ENCODE results near the gene CALM3. TPM values are rescaled to one million over a fixed set of nuclear protein-coding genes. Genes with fewer than 3 reads are reported as not detected.
A peak's percentile ranks its signal among the peaks of the same experiment; 100 is the strongest.

Gene CALM3
- total RNA-seq, 1 experiment from 2014 or later, result 182 TPM

GRCh38 chr19:46574533-46574932, 26.6 kb upstream of the CALM3 start:
- no TSS peak for BruUV-seq (replicated peaks)
- peaks cover 2% of the 10 kb centered on the region for H3K9me3 Mint-ChIP-seq (ENCODE audit: low read depth, unreplicated experiment)
- H3K27me3 Mint-ChIP-seq (ENCODE audit: unreplicated experiment), result peaks cover 56% of the 10 kb centered on the region
- no peak overlapping the region for H3K4me3 Mint-ChIP-seq (ENCODE audit: low read depth, unreplicated experiment)
- no peak for DNase-seq
- peaks cover 9% of the 10 kb centered on the region for H3K4me1 Mint-ChIP-seq (ENCODE audit: low read depth, unreplicated experiment)
- TF ChIP-seq, protein P1, sequence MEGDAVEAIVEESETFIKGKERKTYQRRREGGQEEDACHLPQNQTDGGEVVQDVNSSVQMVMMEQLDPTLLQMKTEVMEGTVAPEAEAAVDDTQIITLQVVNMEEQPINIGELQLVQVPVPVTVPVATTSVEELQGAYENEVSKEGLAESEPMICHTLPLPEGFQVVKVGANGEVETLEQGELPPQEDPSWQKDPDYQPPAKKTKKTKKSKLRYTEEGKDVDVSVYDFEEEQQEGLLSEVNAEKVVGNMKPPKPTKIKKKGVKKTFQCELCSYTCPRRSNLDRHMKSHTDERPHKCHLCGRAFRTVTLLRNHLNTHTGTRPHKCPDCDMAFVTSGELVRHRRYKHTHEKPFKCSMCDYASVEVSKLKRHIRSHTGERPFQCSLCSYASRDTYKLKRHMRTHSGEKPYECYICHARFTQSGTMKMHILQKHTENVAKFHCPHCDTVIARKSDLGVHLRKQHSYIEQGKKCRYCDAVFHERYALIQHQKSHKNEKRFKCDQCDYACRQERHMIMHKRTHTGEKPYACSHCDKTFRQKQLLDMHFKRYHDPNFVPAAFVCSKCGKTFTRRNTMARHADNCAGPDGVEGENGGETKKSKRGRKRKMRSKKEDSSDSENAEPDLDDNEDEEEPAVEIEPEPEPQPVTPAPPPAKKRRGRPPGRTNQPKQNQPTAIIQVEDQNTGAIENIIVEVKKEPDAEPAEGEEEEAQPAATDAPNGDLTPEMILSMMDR (IDR thresholded peaks at IDR 0.05; ENCODE audit: unreplicated experiment), result no peak
- H3K27ac Mint-ChIP-seq (ENCODE audit: unreplicated experiment), result no peak overlapping the region
- intact Hi-C loops (cut with micrococcal nuclease; ENCODE audit: unreplicated experiment), result no loop called here
- H3K36me3 Mint-ChIP-seq (ENCODE audit: insufficient read depth, unreplicated experiment), result no peaks in the 10 kb centered on the region
- CTCF ChIA-PET, result no interaction called here

- Mint-ChIP-seq H3K27me3 (ENCODE audit: unreplicated experiment) (peaks cover 47% of the 10 kb centered on the region), H3K9me3 (ENCODE audit: low read depth, unreplicated experiment) (no peaks in the 10 kb centered on the region), H3K27ac (ENCODE audit: unreplicated experiment) (no peak overlapping the region), H3K36me3 (ENCODE audit: insufficient read depth, unreplicated experiment) (no peaks in the 10 kb centered on the region), H3K4me3 (ENCODE audit: low read depth, unreplicated experiment) (no peak overlapping the region), H3K4me1 (ENCODE audit: low read depth, unreplicated experiment) (peaks cover 9% of the 10 kb centered on the region)
- TF ChIP-seq, protein P1 (IDR thresholded peaks at IDR 0.05; ENCODE audit: unreplicated experiment), result no peak
- CTCF ChIA-PET, result no interaction called here
- intact Hi-C loops (cut with micrococcal nuclease; ENCODE audit: unreplicated experiment), result no loop called here
- no TSS peak for BruUV-seq (replicated peaks)
- no peak for DNase-seq
Measured at GRCh38 chr19:46578450-46578849, 22.7 kb upstream of the CALM3 start.

DNA sequence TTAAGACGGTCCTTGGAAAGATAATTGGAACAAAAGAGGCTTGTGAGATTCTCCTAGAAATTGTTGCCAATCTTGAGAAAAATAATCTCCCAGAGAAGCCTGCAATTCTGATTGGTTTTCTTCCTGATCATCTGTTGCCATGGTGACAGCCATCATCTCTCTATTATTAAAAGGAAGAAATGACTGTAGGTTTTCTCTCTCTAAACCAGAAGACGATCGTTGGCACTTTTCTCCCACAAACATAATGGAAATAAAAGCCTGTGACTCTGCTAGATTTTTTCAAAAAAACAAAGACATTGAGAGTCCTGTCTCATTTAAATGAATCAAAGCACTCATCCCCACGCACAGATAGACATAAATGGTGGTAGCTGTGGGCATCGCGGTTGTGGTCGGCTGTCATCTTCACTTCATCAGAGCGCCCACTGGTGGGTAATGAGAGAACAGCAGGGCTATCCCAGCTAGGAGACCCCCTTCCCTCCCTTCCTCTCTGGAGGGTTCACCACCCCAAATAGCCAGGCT, 21.7 kb upstream of the CALM3 start:
- DNase-seq, result no peak
- intact Hi-C loops (cut with micrococcal nuclease; ENCODE audit: unreplicated experiment), result no loop called here
- TF ChIP-seq, protein P1 (IDR thresholded peaks at IDR 0.05; ENCODE audit: unreplicated experiment), result no peak
- BruUV-seq (replicated peaks), result no TSS peak
- peaks cover 3% of the 10 kb centered on the region for H3K4me1 Mint-ChIP-seq (ENCODE audit: low read depth, unreplicated experiment)
- H3K27me3 Mint-ChIP-seq (ENCODE audit: unreplicated experiment), result peaks cover 39% of the 10 kb centered on the region
- CTCF ChIA-PET, result interaction anchor here (1.1 kb wide), 1 partner anchor 21 kb away, joined by 4 read pairs; no protein-coding TSS in a partner anchor
- H3K27ac Mint-ChIP-seq (ENCODE audit: unreplicated experiment), result peak overlapping the region; percentile 22
- H3K36me3 Mint-ChIP-seq (ENCODE audit: insufficient read depth, unreplicated experiment), result no peaks in the 10 kb centered on the region
- H3K9me3 Mint-ChIP-seq (ENCODE audit: low read depth, unreplicated experiment), result no peaks in the 10 kb centered on the region
- no peak overlapping the region for H3K4me3 Mint-ChIP-seq (ENCODE audit: low read depth, unreplicated experiment)

- Mint-ChIP-seq H3K36me3 (ENCODE audit: insufficient read depth, unreplicated experiment) (no peaks in the 10 kb centered on the region), H3K27ac (ENCODE audit: unreplicated experiment) (peak overlapping the region; percentile 22), H3K27me3 (ENCODE audit: unreplicated experiment) (peaks cover 34% of the 10 kb centered on the region), H3K9me3 (ENCODE audit: low read depth, unreplicated experiment) (no peaks in the 10 kb centered on the region), H3K4me3 (ENCODE audit: low read depth, unreplicated experiment) (no peak overlapping the region), H3K4me1 (ENCODE audit: low read depth, unreplicated experiment) (no peaks in the 10 kb centered on the region)
- CTCF ChIA-PET, result interaction anchor here (1.1 kb wide), 1 partner anchor 20 kb away, joined by 4 read pairs; no protein-coding TSS in a partner anchor
- TF ChIP-seq, protein P1 (IDR thresholded peaks at IDR 0.05; ENCODE audit: unreplicated experiment), result no peak
- intact Hi-C loops (cut with micrococcal nuclease; ENCODE audit: unreplicated experiment), result no loop called here
- BruUV-seq (replicated peaks), result no TSS peak
- DNase-seq, result no peak
Measured at GRCh38 chr19:46580247-46580646, 20.9 kb upstream of the CALM3 start.
